KMS-11 (cell line): ENCODE data around the gene CBY2.

Experiments
- H2AFZ ChIP-seq: fragments of 200-600 bp; sonication (generic); 2 replicates; pipeline ENCODE4 v1.6.1; 2016; ENCODE audit warnings: antibody characterized with exemption, mixed run types, low read depth
- H3K27ac ChIP-seq: fragments of 200-600 bp; sonication (generic); 2 replicates; pipeline ENCODE4 v1.6.1; 2016; ENCODE audit warnings: mild to moderate bottlenecking, mixed run types
- H3K27me3 ChIP-seq: fragments of 200-600 bp; sonication (generic); 2 replicates; pipeline ENCODE4 v1.6.1; 2017; ENCODE audit warnings: mild to moderate bottlenecking, low read depth, mixed run types, moderate library complexity; ENCODE audit not compliant: insufficient read depth
- H3K36me3 ChIP-seq: fragments of 200-600 bp; sonication (generic); 2 replicates; pipeline ENCODE4 v1.6.1; 2017; ENCODE audit warnings: mild to moderate bottlenecking, mixed run types; ENCODE audit not compliant: insufficient read depth
- H3K4me1 ChIP-seq: fragments of 200-600 bp; sonication (generic); 2 replicates; pipeline ENCODE4 v1.6.1; 2016; ENCODE audit warnings: mild to moderate bottlenecking, low read depth, mixed run types; ENCODE audit not compliant: poor library complexity, severe bottlenecking
- H3K4me2 ChIP-seq: fragments of 200-600 bp; sonication (generic); 2 replicates; pipeline ENCODE4 v1.7.0; 2016; ENCODE audit warnings: mild to moderate bottlenecking, mixed run types
- H3K4me3 ChIP-seq: fragments of 200-600 bp; sonication (generic); IDR thresholded peaks from 2 replicates; pipeline ENCODE4 v1.6.1; 2017; ENCODE audit warnings: low read depth, low read length, mixed read lengths; ENCODE audit not compliant: insufficient read depth
- H3K79me2 ChIP-seq: fragments of 200-600 bp; sonication (generic); 2 replicates; pipeline ENCODE4 v1.6.1; 2016; ENCODE audit warnings: low read depth, mixed run types; ENCODE audit not compliant: insufficient read depth
- H3K9ac ChIP-seq: fragments of 200-600 bp; sonication (generic); 2 replicates; pipeline ENCODE4 v1.6.1; 2016; ENCODE audit warnings: mild to moderate bottlenecking, mixed run types
- H4K20me1 ChIP-seq: fragments of 200-600 bp; sonication (generic); 2 replicates; pipeline ENCODE4 v1.6.1; 2016; ENCODE audit warnings: mild to moderate bottlenecking, mixed run types; ENCODE audit not compliant: insufficient read depth
- CTCF ChIP-seq: fragments of 200-600 bp; sonication (generic); conservative IDR thresholded peaks from 2 replicates; pipeline ENCODE4 v1.6.1; 2017; ENCODE audit warnings: low read depth, mild to moderate bottlenecking, antibody characterized with exemption, low read length, moderate library complexity, mixed read lengths

Gene CBY2

DNA sequence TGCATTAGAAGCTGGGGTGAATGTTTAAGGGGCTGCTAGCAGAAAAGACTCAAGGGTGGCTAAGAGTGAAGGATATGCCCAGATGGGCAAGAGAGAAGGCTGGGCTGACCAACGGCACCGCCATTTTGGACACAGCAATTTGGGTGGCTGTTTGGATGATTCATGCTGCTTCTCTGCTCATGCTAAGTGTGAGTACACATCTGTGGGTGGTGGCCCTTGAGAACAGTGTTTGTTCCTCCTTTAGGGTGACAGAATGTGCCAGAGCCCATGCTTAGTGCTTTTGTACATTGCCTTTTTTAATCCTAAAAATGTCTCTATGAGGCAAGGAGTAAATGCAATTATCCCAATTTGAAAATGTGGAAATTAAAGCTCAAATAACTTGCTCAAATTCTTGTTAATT, 9.8 kb downstream of the CBY2 start:
- H3K27me3 ChIP-seq = no peaks in the 10 kb centered on the region
- no peaks in the 10 kb centered on the region for H4K20me1 ChIP-seq
- H3K36me3 ChIP-seq = no peaks in the 10 kb centered on the region
- no peak overlapping the region for H3K4me3 ChIP-seq
- no peak overlapping the region for H3K4me2 ChIP-seq
- TF ChIP-seq CTCF = no peak
- no peak overlapping the region for H3K9ac ChIP-seq
- no peak overlapping the region for H2AFZ ChIP-seq
- H3K79me2 ChIP-seq = no peaks in the 10 kb centered on the region
- H3K4me1 ChIP-seq = no peaks in the 10 kb centered on the region
- H3K27ac ChIP-seq = no peak overlapping the region

GRCh38 chr13:45713106-45713690, 11.1 kb downstream of the CBY2 start:
- Histone ChIP-seq H2AFZ (no peak overlapping the region), H3K36me3 (no peaks in the 10 kb centered on the region), H3K9ac (no peak overlapping the region), H3K4me2 (no peak overlapping the region), H3K4me1 (peaks cover 4% of the 10 kb centered on the region), H3K27me3 (no peaks in the 10 kb centered on the region), H4K20me1 (no peaks in the 10 kb centered on the region), H3K4me3 (no peak overlapping the region), H3K79me2 (no peaks in the 10 kb centered on the region), H3K27ac (no peak overlapping the region)
- TF ChIP-seq CTCF = no peak

GRCh38 chr13:45713721-45714120, 11.6 kb downstream of the CBY2 start:
- Histone ChIP-seq H3K4me3 (no peak overlapping the region), H3K79me2 (no peaks in the 10 kb centered on the region), H3K27me3 (no peaks in the 10 kb centered on the region), H2AFZ (no peak overlapping the region), H3K27ac (no peak overlapping the region), H3K4me2 (no peak overlapping the region), H3K4me1 (peaks cover 4% of the 10 kb centered on the region), H3K9ac (no peak overlapping the region), H4K20me1 (no peaks in the 10 kb centered on the region), H3K36me3 (no peaks in the 10 kb centered on the region)
- TF ChIP-seq CTCF = no peak

DNA sequence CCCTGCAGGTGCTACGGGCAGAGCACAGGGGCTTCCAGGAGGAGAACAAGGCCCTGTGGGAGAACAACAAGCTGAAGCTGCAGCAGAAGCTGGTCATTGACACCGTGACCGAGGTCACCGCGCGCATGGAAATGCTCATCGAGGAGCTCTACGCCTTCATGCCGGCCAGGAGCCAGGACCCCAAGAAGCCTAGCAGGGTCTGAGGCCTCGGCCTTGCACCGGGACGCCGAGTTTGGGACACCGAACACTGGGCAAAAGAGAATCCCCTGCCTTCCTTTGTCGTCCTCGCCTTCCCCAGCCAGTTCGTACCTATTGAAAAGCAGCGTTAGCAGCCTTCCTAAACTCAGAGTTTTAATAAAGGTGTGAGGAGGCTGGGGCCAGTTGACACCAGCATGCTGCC, 12.1 kb downstream of the CBY2 start:
- Histone ChIP-seq H3K4me2 (no peak overlapping the region), H3K4me3 (no peak overlapping the region), H3K79me2 (no peaks in the 10 kb centered on the region), H3K9ac (no peak overlapping the region), H3K4me1 (peaks cover 4% of the 10 kb centered on the region), H3K27me3 (no peaks in the 10 kb centered on the region), H2AFZ (no peak overlapping the region), H4K20me1 (no peaks in the 10 kb centered on the region), H3K27ac (no peak overlapping the region), H3K36me3 (no peaks in the 10 kb centered on the region)
- TF ChIP-seq CTCF = no peak
